Karpas-422 (cell line): Measurements from ENCODE around the gene MTHFS. TPM values are rescaled to one million over a fixed set of nuclear protein-coding genes. Genes with fewer than 3 reads are reported as not detected.
A peak's percentile ranks its signal among the peaks of the same experiment; 100 is the strongest.
"Not testable (repeated sequence)": the region's sequence is repeated elsewhere in the genome, so short reads cannot be mapped to it uniquely, and the experiment has no call there.

ENCODE experiments used
- DNase-seq: peaks from one replicate; pipeline ENCODE4 v3.0.0-alpha.2; 2015
- H2AFZ ChIP-seq: fragments of 200-600 bp; sonication (generic); 2 replicates; pipeline ENCODE4 v1.6.1; 2014; ENCODE audit warnings: antibody characterized with exemption, low read length, mixed read lengths
- H3K27ac ChIP-seq: fragments of 200-600 bp; sonication (generic); 2 replicates; pipeline ENCODE4 v1.5.1; 2014; ENCODE audit warnings: mild to moderate bottlenecking, low read length, moderate library complexity
- H3K27me3 ChIP-seq: fragments of 200-600 bp; sonication (generic); 2 replicates; pipeline ENCODE4 v1.6.1; 2014; ENCODE audit warnings: low read length, mixed read lengths
- H3K36me3 ChIP-seq: fragments of 200-600 bp; sonication (generic); 2 replicates; pipeline ENCODE4 v1.6.1; 2014; ENCODE audit warnings: low read length, mixed read lengths; ENCODE audit not compliant: insufficient read depth
- H3K4me1 ChIP-seq: fragments of 200-600 bp; sonication (generic); 2 replicates; pipeline ENCODE4 v1.6.1; 2014; ENCODE audit warnings: mild to moderate bottlenecking, low read length, mixed read lengths
- H3K4me2 ChIP-seq: fragments of 200-600 bp; sonication (generic); 2 replicates; pipeline ENCODE4 v1.6.1; 2014; ENCODE audit warnings: low read length, low read depth, mild to moderate bottlenecking; ENCODE audit not compliant: poor library complexity, severe bottlenecking
- H3K4me3 ChIP-seq: fragments of 200-600 bp; sonication (generic); 2 replicates; pipeline ENCODE4 v1.5.1; 2014; ENCODE audit warnings: mild to moderate bottlenecking, antibody characterized with exemption, low read length, mixed read lengths
- H3K79me2 ChIP-seq: fragments of 200-600 bp; sonication (generic); 2 replicates; pipeline ENCODE4 v1.6.1; 2014; ENCODE audit warnings: mild to moderate bottlenecking, low read length, mixed read lengths
- H3K9ac ChIP-seq: fragments of 200-600 bp; sonication (generic); 2 replicates; pipeline ENCODE4 v1.6.0; 2014; ENCODE audit warnings: low read length
- H3K9me2 ChIP-seq: fragments of 200-600 bp; sonication (generic), shearing (Covaris generic); replicated peaks from 2 replicates; pipeline ENCODE4 v1.6.0; 2014; ENCODE audit warnings: mild to moderate bottlenecking, low read length, moderate library complexity; ENCODE audit not compliant: insufficient read depth
- H3K9me3 ChIP-seq: fragments of 300-700, 200-600 bp; sonication (generic); 2 replicates; pipeline ENCODE4 v1.6.1; 2014; ENCODE audit warnings: low read length, mixed read lengths
- H4K20me1 ChIP-seq: fragments of 200-600 bp; sonication (generic); 2 replicates; pipeline ENCODE4 v1.6.1; 2014; ENCODE audit warnings: mild to moderate bottlenecking, antibody characterized with exemption, low read length, low read depth; ENCODE audit not compliant: insufficient read depth
- total RNA-seq: library from RNA; depleted of rRNA; stranded (reverse); fragments of >200 nt; shearing (Covaris generic); gene quantifications from 2 replicates; pipeline ENCODE4 v1.2.3, GENCODE V29; 2014; ENCODE audit warnings: low replicate concordance; rRNA removed

Gene MTHFS
- 35.5 and 57.0 TPM in 2 replicates for total RNA-seq

- H3K4me2 ChIP-seq = peak within 1 kb of the TSS; percentile 79
- no peaks in the 10 kb centered on the region for H3K9me3 ChIP-seq
- H3K4me3 ChIP-seq = peak within 1 kb of the TSS; percentile 81
- H3K27ac ChIP-seq = peak within 1 kb of the TSS; percentile 68
- H3K27me3 ChIP-seq = no peaks in the 10 kb centered on the region
- no peaks in the 10 kb centered on the region for H3K9me2 ChIP-seq
- H3K36me3 ChIP-seq = peaks cover 11% of the 10 kb centered on the region; the same call in 1 of the 2 replicates
- H3K79me2 ChIP-seq = peaks cover 55% of the 10 kb centered on the region
- no peaks in the 10 kb centered on the region for H4K20me1 ChIP-seq
- peaks cover 49% of the 10 kb centered on the region for H3K4me1 ChIP-seq
- H3K9ac ChIP-seq = peak within 1 kb of the TSS; percentile 87
- peak; percentile 95 for DNase-seq
- H2AFZ ChIP-seq = no peak within 1 kb of the TSS
Measured at GRCh38 chr15:79896634-79897379, at the start of gene MTHFS. Gene MTHFS, minus strand, starts transcription at chr15:79897014. Its CDS starts 26 bp downstream, at chr15:79896988.

DNA sequence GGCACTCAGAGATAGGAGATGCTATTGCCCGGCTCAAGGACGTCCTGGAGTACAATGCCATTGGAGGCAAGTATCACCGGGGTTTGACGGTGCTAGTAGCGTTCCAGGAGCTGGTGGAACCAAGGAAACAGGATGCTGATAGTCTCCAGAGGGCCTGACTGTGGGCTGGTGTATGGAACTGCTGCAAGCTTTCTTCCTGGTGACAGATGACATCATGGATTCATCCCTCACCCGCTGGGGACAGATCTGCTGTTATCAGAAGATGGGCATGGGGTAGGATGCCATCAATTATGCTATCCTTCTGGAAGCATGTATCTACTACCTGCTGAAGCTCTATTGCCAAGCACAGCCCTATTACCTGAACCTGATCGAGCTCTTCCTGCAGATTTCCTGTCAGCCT, 47.8 kb upstream of the MTHFS start:
- no peak overlapping the region for H2AFZ ChIP-seq
- H3K4me3 ChIP-seq = no peak overlapping the region
- H3K4me2 ChIP-seq = no peak overlapping the region
- H3K27ac ChIP-seq = no peak overlapping the region
- no peaks in the 10 kb centered on the region for H3K9me2 ChIP-seq
- no peaks in the 10 kb centered on the region for H3K36me3 ChIP-seq
- no peak for DNase-seq
- no peaks in the 10 kb centered on the region for H3K4me1 ChIP-seq
- H3K79me2 ChIP-seq = no peaks in the 10 kb centered on the region
- H3K27me3 ChIP-seq = no peaks in the 10 kb centered on the region
- no peak overlapping the region for H3K9ac ChIP-seq
- no peaks in the 10 kb centered on the region for H3K9me3 ChIP-seq
- H4K20me1 ChIP-seq = no peaks in the 10 kb centered on the region

GRCh38 chr15:79943820-79944219, 47.0 kb upstream of the MTHFS start:
- Histone ChIP-seq H3K36me3 (no peaks in the 10 kb centered on the region), H3K9ac (no peak overlapping the region), H3K4me2 (no peak overlapping the region), H2AFZ (no peak overlapping the region), H3K27ac (no peak overlapping the region), H3K4me3 (no peak overlapping the region), H3K27me3 (no peaks in the 10 kb centered on the region), H3K9me3 (no peaks in the 10 kb centered on the region), H3K9me2 (no peaks in the 10 kb centered on the region), H3K4me1 (no peaks in the 10 kb centered on the region), H3K79me2 (no peaks in the 10 kb centered on the region), H4K20me1 (no peaks in the 10 kb centered on the region)
- no peak for DNase-seq

GRCh38 chr15:79942741-79943481, 46.1 kb upstream of the MTHFS start:
- no peaks in the 10 kb centered on the region for H3K27me3 ChIP-seq
- H3K27ac ChIP-seq = no peak overlapping the region
- no peak overlapping the region for H3K4me2 ChIP-seq
- no peaks in the 10 kb centered on the region for H3K9me2 ChIP-seq
- no peaks in the 10 kb centered on the region for H3K36me3 ChIP-seq
- H3K4me3 ChIP-seq = no peak overlapping the region
- H3K79me2 ChIP-seq = no peaks in the 10 kb centered on the region
- no peaks in the 10 kb centered on the region for H3K9me3 ChIP-seq
- H3K9ac ChIP-seq = no peak overlapping the region
- H4K20me1 ChIP-seq = no peaks in the 10 kb centered on the region
- H3K4me1 ChIP-seq = no peaks in the 10 kb centered on the region
- H2AFZ ChIP-seq = no peak overlapping the region
- DNase-seq = no peak

DNA sequence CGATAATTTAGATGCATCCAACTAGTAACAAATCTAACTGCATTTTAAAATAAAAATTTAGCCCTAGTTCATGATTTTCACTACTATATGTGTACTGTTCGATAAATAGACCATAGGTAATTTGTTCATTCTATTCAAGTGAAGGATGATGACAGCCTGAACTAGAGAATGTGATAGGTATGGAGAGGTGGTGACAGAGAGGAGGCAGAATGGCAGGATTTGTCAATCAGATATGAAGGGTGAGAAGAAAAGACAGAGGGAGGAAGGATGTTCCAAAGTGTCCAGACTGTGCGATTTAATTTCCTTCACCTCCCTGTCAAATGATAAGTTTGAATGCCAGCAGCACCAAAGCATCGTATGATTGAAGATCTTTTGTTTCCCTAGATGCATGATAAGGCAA, 42.6 kb upstream of the MTHFS start:
- no peaks in the 10 kb centered on the region for H4K20me1 ChIP-seq

GRCh38 chr15:79938143-79938542, 41.3 kb upstream of the MTHFS start:
- no peak for DNase-seq
- Histone ChIP-seq H3K4me1 (no peaks in the 10 kb centered on the region), H3K9me2 (no peaks in the 10 kb centered on the region), H3K27me3 (no peaks in the 10 kb centered on the region), H3K36me3 (no peaks in the 10 kb centered on the region), H3K4me3 (no peak overlapping the region), H3K27ac (no peak overlapping the region), H4K20me1 (no peaks in the 10 kb centered on the region), H2AFZ (no peak overlapping the region), H3K4me2 (no peak overlapping the region), H3K79me2 (no peaks in the 10 kb centered on the region), H3K9ac (no peak overlapping the region), H3K9me3 (no peaks in the 10 kb centered on the region)

More for the DNA sequence above, 42.6 kb upstream of the MTHFS start:
- Histone ChIP-seq H2AFZ (no peak overlapping the region), H3K4me2 (no peak overlapping the region), H3K36me3 (no peaks in the 10 kb centered on the region), H3K4me1 (no peaks in the 10 kb centered on the region), H3K79me2 (no peaks in the 10 kb centered on the region), H3K27me3 (no peaks in the 10 kb centered on the region), H3K4me3 (no peak overlapping the region), H3K9me2 (no peaks in the 10 kb centered on the region), H3K27ac (no peak overlapping the region), H3K9ac (no peak overlapping the region), H3K9me3 (no peaks in the 10 kb centered on the region)
- no peak for DNase-seq

GRCh38 chr15:79935556-79936201, 38.9 kb upstream of the MTHFS start:
- H3K4me3 ChIP-seq, H3K9me2 ChIP-seq, DNase-seq, H3K9me3 ChIP-seq, H3K9ac ChIP-seq, H3K27me3 ChIP-seq, H2AFZ ChIP-seq, H3K4me1 ChIP-seq, H3K4me2 ChIP-seq, H3K79me2 ChIP-seq, H3K36me3 ChIP-seq, H4K20me1 ChIP-seq, H3K27ac ChIP-seq: not testable (repeated sequence)

- Histone ChIP-seq H2AFZ (no peak overlapping the region), H3K4me3 (no peak overlapping the region), H3K4me2 (no peak overlapping the region), H3K9me2 (no peaks in the 10 kb centered on the region), H3K4me1 (no peaks in the 10 kb centered on the region), H3K36me3 (no peaks in the 10 kb centered on the region), H3K9ac (no peak overlapping the region), H4K20me1 (no peaks in the 10 kb centered on the region), H3K79me2 (no peaks in the 10 kb centered on the region), H3K9me3 (no peaks in the 10 kb centered on the region), H3K27ac (no peak overlapping the region), H3K27me3 (no peaks in the 10 kb centered on the region)
- DNase-seq = no peak
Measured at GRCh38 chr15:79933231-79933630, 36.4 kb upstream of the MTHFS start.
